ENCODE results near the gene POU6F1. TPM values are rescaled to one million over a fixed set of nuclear protein-coding genes. Genes with fewer than 3 reads are reported as not detected.

Gene POU6F1
- total and polyA plus RNA-seq, 10 of the 15 experiments (the other 5 are each of a cell fraction or from before 2014, with no cell fraction given): 0.26 to 4.2 (median 1.2) TPM

- Histone ChIP-seq H3K27ac (ENCODE audit: control insufficient read depth, insufficient read depth) (no peak overlapping the region), H3K79me2 (ENCODE audit: control insufficient read depth, insufficient read depth, low read length) (no peaks in the 10 kb centered on the region), H3K4me2 (ENCODE audit: control insufficient read depth, insufficient read depth) (no peak overlapping the region), H3K4me1 (ENCODE audit: control insufficient read depth, insufficient read depth, low read length) (no peaks in the 10 kb centered on the region), H2AFZ (ENCODE audit: control insufficient read depth, low read depth, low read length) (no peak overlapping the region), H3K4me3 (no peak overlapping the region), H3K36me3 (ENCODE audit: control insufficient read depth in 2 of 2, insufficient read depth in 2 of 2, low read length in 1 of 2) (no peaks in the 10 kb centered on the region), H3K9ac (ENCODE audit: control insufficient read depth, insufficient read depth, low read length) (no peak overlapping the region), H3K27me3 (replicated peaks in 1 of 2; ENCODE audit: control insufficient read depth in 2 of 2, insufficient read depth in 2 of 2, low read length in 1 of 2) (peaks cover 1 to 4% of the 10 kb centered on the region in 2 experiments; a peak in 2 of 4 replicates), H4K20me1 (ENCODE audit: control insufficient read depth, insufficient read depth) (no peaks in the 10 kb centered on the region), H3K9me3 (replicated peaks; ENCODE audit: control insufficient read depth, insufficient read depth, low read length) (no peaks in the 10 kb centered on the region)
- POLR2A ChIA-PET: interaction anchor here (0.7 kb wide), 1 partner anchor 61 kb away, joined by 5 read pairs; no protein-coding TSS in a partner anchor
- SMC1A ChIA-PET (ENCODE audit: uncharacterized antibody, unreplicated experiment): interaction anchor here (1.8 to 4.2 kb wide), 2 partner anchors 29 to 76 kb away, joined by 4 to 56 read pairs; no protein-coding TSS in a partner anchor
- DNase-seq (ENCODE audit: low read depth, low spot score): no peak
- intact Hi-C loops (cut with micrococcal nuclease; ENCODE audit: unreplicated experiment) (no loop called here), in situ Hi-C loops (cut with MboI) (no loop called here)
- CTCF ChIA-PET: interaction anchor here (1.1 to 4.5 kb wide), 3 partner anchors 12 to 77 kb away, joined by 3 to 93 read pairs (median 29); no protein-coding TSS in a partner anchor
- RAD21 ChIA-PET (ENCODE audit: unreplicated experiment): interaction anchor here (4.0 kb wide), 1 partner anchor 77 kb away, joined by 28 read pairs; no protein-coding TSS in a partner anchor
- 99% methylated on average over 5 of the region's 5 CpGs for WGBS (ENCODE audit: insufficient coverage, insufficient replicate concordance, low lambda C conversion rate, missing lambda C conversion rate)
- ATAC-seq: no peak
- no peak for FAIRE-seq
- no TSS peak for BruUV-seq (replicated peaks)
- TF ChIP-seq BMI1 (IDR thresholded peaks at IDR 0.05; ENCODE audit: borderline replicate concordance) (no peak), MEF2B (IDR thresholded peaks at IDR 0.05; ENCODE audit: partially characterized antibody, poor library complexity, severe bottlenecking) (no peak), NR2C1 (IDR thresholded peaks at IDR 0.05) (no peak), ZNF384 (IDR thresholded peaks at IDR 0.05; ENCODE audit: borderline replicate concordance, low read depth, low read length) (no peak), YBX1 (IDR thresholded peaks at IDR 0.05) (no peak), HDAC2 (IDR thresholded peaks at IDR 0.05) (no peak), ZSCAN29 (IDR thresholded peaks at IDR 0.05) (no peak), USF1 (IDR thresholded peaks at IDR 0.05; ENCODE audit: borderline replicate concordance, extremely low read length, insufficient read depth, low read depth, low read length) (no peak), NFIC (IDR thresholded peaks at IDR 0.05; ENCODE audit: low read depth, low read length) (no peak), HDAC6 (IDR thresholded peaks at IDR 0.05; ENCODE audit: unreplicated experiment) (no peak), TCF7 (IDR thresholded peaks at IDR 0.05; ENCODE audit: borderline replicate concordance) (no peak), GATAD2B (conservative IDR thresholded peaks at IDR 0.05; ENCODE audit: low read depth) (no peak)
- TF ChIP-seq, protein P1, sequence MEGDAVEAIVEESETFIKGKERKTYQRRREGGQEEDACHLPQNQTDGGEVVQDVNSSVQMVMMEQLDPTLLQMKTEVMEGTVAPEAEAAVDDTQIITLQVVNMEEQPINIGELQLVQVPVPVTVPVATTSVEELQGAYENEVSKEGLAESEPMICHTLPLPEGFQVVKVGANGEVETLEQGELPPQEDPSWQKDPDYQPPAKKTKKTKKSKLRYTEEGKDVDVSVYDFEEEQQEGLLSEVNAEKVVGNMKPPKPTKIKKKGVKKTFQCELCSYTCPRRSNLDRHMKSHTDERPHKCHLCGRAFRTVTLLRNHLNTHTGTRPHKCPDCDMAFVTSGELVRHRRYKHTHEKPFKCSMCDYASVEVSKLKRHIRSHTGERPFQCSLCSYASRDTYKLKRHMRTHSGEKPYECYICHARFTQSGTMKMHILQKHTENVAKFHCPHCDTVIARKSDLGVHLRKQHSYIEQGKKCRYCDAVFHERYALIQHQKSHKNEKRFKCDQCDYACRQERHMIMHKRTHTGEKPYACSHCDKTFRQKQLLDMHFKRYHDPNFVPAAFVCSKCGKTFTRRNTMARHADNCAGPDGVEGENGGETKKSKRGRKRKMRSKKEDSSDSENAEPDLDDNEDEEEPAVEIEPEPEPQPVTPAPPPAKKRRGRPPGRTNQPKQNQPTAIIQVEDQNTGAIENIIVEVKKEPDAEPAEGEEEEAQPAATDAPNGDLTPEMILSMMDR (IDR thresholded peaks at IDR 0.05 in 2 of 3, conservative IDR thresholded peaks at IDR 0.05 in 1 of 3; ENCODE audit: control insufficient read depth in 2 of 3, extremely low read depth in 1 of 3, insufficient read depth in 1 of 3, low read depth in 3 of 3, low read length in 3 of 3): no peak
- TF ChIP-seq, protein P2, sequence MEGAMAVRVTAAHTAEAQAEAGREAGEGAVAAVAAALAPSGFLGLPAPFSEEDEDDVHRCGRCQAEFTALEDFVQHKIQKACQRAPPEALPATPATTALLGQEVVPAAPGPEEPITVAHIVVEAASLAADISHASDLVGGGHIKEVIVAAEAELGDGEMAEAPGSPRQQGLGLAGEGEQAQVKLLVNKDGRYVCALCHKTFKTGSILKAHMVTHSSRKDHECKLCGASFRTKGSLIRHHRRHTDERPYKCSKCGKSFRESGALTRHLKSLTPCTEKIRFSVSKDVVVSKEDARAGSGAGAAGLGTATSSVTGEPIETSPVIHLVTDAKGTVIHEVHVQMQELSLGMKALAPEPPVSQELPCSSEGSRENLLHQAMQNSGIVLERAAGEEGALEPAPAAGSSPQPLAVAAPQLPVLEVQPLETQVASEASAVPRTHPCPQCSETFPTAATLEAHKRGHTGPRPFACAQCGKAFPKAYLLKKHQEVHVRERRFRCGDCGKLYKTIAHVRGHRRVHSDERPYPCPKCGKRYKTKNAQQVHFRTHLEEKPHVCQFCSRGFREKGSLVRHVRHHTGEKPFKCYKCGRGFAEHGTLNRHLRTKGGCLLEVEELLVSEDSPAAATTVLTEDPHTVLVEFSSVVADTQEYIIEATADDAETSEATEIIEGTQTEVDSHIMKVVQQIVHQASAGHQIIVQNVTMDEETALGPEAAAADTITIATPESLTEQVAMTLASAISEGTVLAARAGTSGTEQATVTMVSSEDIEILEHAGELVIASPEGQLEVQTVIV (IDR thresholded peaks at IDR 0.05; ENCODE audit: borderline replicate concordance, partially characterized antibody): no peak
- TF ChIP-seq, protein P3, sequence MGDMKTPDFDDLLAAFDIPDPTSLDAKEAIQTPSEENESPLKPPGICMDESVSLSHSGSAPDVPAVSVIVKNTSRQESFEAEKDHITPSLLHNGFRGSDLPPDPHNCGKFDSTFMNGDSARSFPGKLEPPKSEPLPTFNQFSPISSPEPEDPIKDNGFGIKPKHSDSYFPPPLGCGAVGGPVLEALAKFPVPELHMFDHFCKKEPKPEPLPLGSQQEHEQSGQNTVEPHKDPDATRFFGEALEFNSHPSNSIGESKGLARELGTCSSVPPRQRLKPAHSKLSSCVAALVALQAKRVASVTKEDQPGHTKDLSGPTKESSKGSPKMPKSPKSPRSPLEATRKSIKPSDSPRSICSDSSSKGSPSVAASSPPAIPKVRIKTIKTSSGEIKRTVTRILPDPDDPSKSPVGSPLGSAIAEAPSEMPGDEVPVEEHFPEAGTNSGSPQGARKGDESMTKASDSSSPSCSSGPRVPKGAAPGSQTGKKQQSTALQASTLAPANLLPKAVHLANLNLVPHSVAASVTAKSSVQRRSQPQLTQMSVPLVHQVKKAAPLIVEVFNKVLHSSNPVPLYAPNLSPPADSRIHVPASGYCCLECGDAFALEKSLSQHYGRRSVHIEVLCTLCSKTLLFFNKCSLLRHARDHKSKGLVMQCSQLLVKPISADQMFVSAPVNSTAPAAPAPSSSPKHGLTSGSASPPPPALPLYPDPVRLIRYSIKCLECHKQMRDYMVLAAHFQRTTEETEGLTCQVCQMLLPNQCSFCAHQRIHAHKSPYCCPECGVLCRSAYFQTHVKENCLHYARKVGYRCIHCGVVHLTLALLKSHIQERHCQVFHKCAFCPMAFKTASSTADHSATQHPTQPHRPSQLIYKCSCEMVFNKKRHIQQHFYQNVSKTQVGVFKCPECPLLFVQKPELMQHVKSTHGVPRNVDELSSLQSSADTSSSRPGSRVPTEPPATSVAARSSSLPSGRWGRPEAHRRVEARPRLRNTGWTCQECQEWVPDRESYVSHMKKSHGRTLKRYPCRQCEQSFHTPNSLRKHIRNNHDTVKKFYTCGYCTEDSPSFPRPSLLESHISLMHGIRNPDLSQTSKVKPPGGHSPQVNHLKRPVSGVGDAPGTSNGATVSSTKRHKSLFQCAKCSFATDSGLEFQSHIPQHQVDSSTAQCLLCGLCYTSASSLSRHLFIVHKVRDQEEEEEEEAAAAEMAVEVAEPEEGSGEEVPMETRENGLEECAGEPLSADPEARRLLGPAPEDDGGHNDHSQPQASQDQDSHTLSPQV (IDR thresholded peaks at IDR 0.05): no peak
Observed at GRCh38 chr12:51264297-51264696, 46.4 kb upstream of the POU6F1 start.
